Ascending aorta (tissue), 2 donors: ENCODE data around the gene RWDD2A. TPM values are rescaled to one million over a fixed set of nuclear protein-coding genes. Genes with fewer than 3 reads are reported as not detected.

Source experiments
- DNase-seq, 2 donors: peaks; one replicate each; pipeline ENCODE4 v3.0.0-alpha.2; 2019; ENCODE audit warnings: low spot score in 2 of 2
- H3K27ac ChIP-seq, 2 donors: fragments of 200-600 bp; sonication (generic); one replicate each; pipeline ENCODE4 v1.5.1; 2016 to 2017; ENCODE audit warnings: mild to moderate bottlenecking in 1 of 2
- H3K27me3 ChIP-seq: fragments of 200-600 bp; sonication (generic); one replicate; pipeline ENCODE4 v1.5.1; 2017
- H3K36me3 ChIP-seq, 2 donors: fragments of 200-600 bp; sonication (generic); one replicate each; pipeline ENCODE4 v1.5.1; 2016
- H3K4me1 ChIP-seq, 2 donors: fragments of 200-600 bp; sonication (generic); one replicate each; pipeline ENCODE4 v1.5.1; 2016 to 2017; ENCODE audit warnings: mild to moderate bottlenecking in 1 of 2
- H3K4me3 ChIP-seq, 2 donors: fragments of 200-600 bp; sonication (generic); one replicate each; pipeline ENCODE4 v1.5.1; 2016 to 2017; ENCODE audit warnings: mild to moderate bottlenecking in 1 of 2
- H3K9me3 ChIP-seq, 2 donors: fragments of 200-600 bp; sonication (generic); one replicate each; pipeline ENCODE4 v1.5.1; 2016
- CTCF ChIP-seq, 3 experiments: fragments of 200-600 bp in 2 of 3; fragments of 450-650 bp in 1 of 3; sonication (generic) in 2 of 3; IDR thresholded peaks; one replicate each; pipeline ENCODE4 v1.5.1; 2016 to 2019; ENCODE audit warnings: antibody characterized with exemption in 3 of 3, mild to moderate bottlenecking in 1 of 3, moderate library complexity in 1 of 3
- intact Hi-C: fragments of 100-400 bp; cut with DNase I; formaldehyde crosslinking; loops from one replicate; pipeline ENCODE4 v1.15.1; 2023
- total RNA-seq: library from RNA; depleted of rRNA; stranded (reverse); fragments of >200 nt; gene quantifications from one replicate; pipeline ENCODE4 v1.1.0, GENCODE V29; 2016

RWDD2A gene
- total RNA-seq, 1 donor from 2014 or later, result 3.5 TPM

DNA sequence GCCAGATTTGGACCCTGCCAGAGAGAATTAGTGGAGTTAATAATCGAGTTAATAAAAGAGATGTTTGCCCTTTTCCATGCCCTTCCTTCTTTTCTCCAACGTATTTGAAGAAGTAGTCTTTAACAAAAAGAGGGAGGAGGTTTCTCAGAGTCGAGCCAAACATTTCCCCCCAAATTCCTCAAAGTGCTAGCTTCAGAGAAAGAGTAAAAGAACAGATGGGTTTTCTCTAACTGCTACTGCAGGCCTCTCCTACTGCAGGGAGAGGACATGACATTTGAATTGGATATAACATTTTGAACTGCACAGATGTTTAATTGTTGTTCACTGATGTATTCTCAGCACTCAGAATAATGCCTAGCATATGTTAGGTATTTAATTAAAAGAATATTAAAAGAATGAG lies 25.5 kb downstream of the RWDD2A start:
- TF ChIP-seq CTCF (IDR thresholded peaks at IDR 0.05), result no peak
- DNase-seq, result no peak
- intact Hi-C loops, result no loop called here

GRCh38 chr6:83220121-83220520 lies 27.0 kb downstream of the RWDD2A start:
- H3K4me1 ChIP-seq, result no peaks in the 10 kb centered on the region
- no peaks in the 10 kb centered on the region for H3K27me3 ChIP-seq
- intact Hi-C loops, result loop anchor here (5.0 kb wide), 1 partner anchor 212 kb away; the partner anchor contains the start of gene ME1
- no peaks in the 10 kb centered on the region for H3K36me3 ChIP-seq
- no peak for DNase-seq
- no peaks in the 10 kb centered on the region for H3K9me3 ChIP-seq
- no peak for TF ChIP-seq CTCF (IDR thresholded peaks at IDR 0.05)
- H3K4me3 ChIP-seq, result no peak overlapping the region
- no peak overlapping the region for H3K27ac ChIP-seq

More for the DNA sequence above, 25.5 kb downstream of the RWDD2A start:
- Histone ChIP-seq H3K27ac (no peak overlapping the region), H3K36me3 (no peaks in the 10 kb centered on the region), H3K4me3 (no peak overlapping the region), H3K9me3 (no peaks in the 10 kb centered on the region), H3K4me1 (no peaks in the 10 kb centered on the region), H3K27me3 (no peaks in the 10 kb centered on the region)

GRCh38 chr6:83221276-83221675 lies 28.1 kb downstream of the RWDD2A start:
- Histone ChIP-seq H3K27ac (no peak overlapping the region), H3K36me3 (no peaks in the 10 kb centered on the region), H3K27me3 (no peaks in the 10 kb centered on the region), H3K9me3 (no peaks in the 10 kb centered on the region), H3K4me3 (no peak overlapping the region), H3K4me1 (peaks cover 0 to 5% of the 10 kb centered on the region in 2 donors)
- intact Hi-C loops, result loop anchor here (5.0 kb wide), 1 partner anchor 211 kb away; the partner anchor contains the start of gene ME1
- no peak for DNase-seq
- no peak for TF ChIP-seq CTCF (IDR thresholded peaks at IDR 0.05)

- TF ChIP-seq CTCF (IDR thresholded peaks at IDR 0.05), result peak in 2 of 3 experiments; percentile 61 to 66
- no peaks in the 10 kb centered on the region for H3K27me3 ChIP-seq
- no peaks in the 10 kb centered on the region for H3K36me3 ChIP-seq
- H3K4me3 ChIP-seq, result no peak overlapping the region
- intact Hi-C loops, result loop anchor here (1.0 to 5.0 kb wide), 3 partner anchors 197 to 293 kb away; partner anchors contain the start of gene ME1
- no peaks in the 10 kb centered on the region for H3K9me3 ChIP-seq
- H3K27ac ChIP-seq, result no peak overlapping the region
- no peak for DNase-seq
- peaks cover 0 to 7% of the 10 kb centered on the region in 2 donors for H3K4me1 ChIP-seq
Measured at GRCh38 chr6:83221889-83222479, 28.8 kb downstream of the RWDD2A start.

DNA sequence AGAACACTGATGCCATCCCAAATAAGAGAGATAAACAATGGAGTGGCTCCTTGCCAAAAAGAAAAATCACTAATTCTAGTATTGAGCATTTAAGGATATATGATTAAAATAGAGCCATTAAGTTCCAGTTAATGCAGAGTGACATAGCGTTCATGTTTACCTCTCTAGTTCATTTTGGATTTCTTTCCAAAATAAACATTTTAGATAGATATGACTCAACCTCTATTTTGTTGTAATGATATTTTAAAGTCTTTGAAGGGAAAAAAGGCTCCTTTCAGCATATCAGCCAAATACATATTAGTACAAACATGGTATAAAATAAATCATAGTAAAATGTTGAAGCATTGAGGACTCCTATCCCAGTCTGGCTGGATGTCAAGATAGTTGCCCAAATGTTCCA lies 33.4 kb downstream of the RWDD2A start:
- no peak for TF ChIP-seq CTCF (IDR thresholded peaks at IDR 0.05)
- Histone ChIP-seq H3K36me3 (no peaks in the 10 kb centered on the region), H3K9me3 (no peaks in the 10 kb centered on the region), H3K27me3 (no peaks in the 10 kb centered on the region), H3K4me3 (no peak overlapping the region), H3K27ac (peak overlapping the region in 1 of 2 donors; percentile 9), H3K4me1 (peaks cover 0 to 7% of the 10 kb centered on the region in 2 donors)
- intact Hi-C loops, result no loop called here
- no peak for DNase-seq
